ENCODE results near the gene MBD6.

The MBD6 gene, protein sequence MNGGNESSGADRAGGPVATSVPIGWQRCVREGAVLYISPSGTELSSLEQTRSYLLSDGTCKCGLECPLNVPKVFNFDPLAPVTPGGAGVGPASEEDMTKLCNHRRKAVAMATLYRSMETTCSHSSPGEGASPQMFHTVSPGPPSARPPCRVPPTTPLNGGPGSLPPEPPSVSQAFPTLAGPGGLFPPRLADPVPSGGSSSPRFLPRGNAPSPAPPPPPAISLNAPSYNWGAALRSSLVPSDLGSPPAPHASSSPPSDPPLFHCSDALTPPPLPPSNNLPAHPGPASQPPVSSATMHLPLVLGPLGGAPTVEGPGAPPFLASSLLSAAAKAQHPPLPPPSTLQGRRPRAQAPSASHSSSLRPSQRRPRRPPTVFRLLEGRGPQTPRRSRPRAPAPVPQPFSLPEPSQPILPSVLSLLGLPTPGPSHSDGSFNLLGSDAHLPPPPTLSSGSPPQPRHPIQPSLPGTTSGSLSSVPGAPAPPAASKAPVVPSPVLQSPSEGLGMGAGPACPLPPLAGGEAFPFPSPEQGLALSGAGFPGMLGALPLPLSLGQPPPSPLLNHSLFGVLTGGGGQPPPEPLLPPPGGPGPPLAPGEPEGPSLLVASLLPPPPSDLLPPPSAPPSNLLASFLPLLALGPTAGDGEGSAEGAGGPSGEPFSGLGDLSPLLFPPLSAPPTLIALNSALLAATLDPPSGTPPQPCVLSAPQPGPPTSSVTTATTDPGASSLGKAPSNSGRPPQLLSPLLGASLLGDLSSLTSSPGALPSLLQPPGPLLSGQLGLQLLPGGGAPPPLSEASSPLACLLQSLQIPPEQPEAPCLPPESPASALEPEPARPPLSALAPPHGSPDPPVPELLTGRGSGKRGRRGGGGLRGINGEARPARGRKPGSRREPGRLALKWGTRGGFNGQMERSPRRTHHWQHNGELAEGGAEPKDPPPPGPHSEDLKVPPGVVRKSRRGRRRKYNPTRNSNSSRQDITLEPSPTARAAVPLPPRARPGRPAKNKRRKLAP

DNA sequence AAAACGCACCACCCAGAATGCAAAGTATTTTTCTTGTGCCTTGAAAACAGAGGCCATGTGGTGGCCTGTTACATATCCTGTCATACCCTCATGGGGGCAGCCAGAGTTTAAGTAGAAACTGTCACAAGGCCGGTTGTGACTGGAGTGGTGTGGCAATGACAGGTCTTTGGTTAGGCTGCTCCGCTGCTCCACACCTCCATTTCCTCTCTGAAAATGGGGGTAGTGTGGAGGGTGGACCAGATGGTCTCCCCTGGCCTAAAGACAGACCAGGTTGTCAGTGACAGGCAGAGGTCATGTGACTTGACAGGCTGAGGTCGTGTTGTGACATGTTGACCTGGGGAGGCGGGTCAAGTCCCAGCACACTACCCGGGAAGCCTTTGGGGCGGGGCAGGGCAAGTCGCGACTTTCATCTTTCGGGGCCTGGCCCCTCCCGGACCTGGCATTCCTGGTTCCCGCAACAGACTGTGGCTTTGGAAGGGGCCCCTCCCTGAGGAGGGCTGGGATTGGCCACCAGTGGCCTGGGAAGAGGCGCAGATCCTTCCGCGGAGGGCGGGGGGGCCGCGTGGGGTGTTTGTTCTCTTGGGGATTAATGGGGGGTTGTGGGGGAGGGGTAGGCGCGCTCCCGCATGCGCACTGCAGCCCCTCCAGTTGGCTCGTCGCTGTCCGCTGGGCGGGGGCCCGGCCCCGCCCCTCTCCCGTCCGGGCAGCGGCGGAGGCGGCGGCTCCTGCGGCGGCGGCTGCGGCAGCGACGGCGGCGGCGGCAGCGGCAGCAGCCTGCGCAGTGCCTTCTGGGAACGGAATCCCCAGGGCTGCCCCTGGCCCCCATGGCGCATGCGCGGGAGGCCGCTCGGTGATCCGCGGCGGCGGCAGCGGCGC lies at the start of gene MBD6:
Gene MBD6, plus strand, starts transcription at position 814 of the 876 bp plus-strand sequence. CDS start 1,480 bp downstream, outside the sequence.
- H3K4me3 ChIP-seq (ENCODE audit: low read length): peak within 1 kb of the TSS; percentile 92

DNA sequence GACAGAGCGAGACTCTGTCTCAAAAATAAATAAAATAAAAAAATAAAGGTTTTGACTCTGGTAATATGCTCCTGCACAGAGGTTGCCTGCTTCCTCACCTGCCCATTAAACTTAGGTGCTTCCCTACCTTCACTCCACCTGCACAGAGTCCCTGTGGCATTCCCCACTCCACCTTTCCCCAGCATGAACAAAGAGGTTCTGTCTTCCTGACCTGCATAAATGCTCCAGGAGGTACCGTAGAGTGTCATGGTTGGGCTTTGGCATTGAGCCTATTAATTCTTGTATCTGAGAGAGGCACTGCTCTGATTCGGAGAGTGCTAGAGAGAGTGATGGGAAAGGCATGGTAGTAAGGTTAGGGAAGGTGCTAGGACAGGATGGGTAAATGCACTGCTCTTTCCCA lies 49.2 kb upstream of the MBD6 start:
- TF ChIP-seq, protein P1, sequence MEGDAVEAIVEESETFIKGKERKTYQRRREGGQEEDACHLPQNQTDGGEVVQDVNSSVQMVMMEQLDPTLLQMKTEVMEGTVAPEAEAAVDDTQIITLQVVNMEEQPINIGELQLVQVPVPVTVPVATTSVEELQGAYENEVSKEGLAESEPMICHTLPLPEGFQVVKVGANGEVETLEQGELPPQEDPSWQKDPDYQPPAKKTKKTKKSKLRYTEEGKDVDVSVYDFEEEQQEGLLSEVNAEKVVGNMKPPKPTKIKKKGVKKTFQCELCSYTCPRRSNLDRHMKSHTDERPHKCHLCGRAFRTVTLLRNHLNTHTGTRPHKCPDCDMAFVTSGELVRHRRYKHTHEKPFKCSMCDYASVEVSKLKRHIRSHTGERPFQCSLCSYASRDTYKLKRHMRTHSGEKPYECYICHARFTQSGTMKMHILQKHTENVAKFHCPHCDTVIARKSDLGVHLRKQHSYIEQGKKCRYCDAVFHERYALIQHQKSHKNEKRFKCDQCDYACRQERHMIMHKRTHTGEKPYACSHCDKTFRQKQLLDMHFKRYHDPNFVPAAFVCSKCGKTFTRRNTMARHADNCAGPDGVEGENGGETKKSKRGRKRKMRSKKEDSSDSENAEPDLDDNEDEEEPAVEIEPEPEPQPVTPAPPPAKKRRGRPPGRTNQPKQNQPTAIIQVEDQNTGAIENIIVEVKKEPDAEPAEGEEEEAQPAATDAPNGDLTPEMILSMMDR (IDR thresholded peaks at IDR 0.05; ENCODE audit: insufficient read depth, low read depth, low read length, missing control alignments): no peak
- no peak for DNase-seq (ENCODE audit: low read depth)
- no peak overlapping the region for H3K4me3 ChIP-seq (ENCODE audit: low read length)

More for the DNA sequence above, at the start of gene MBD6:
- TF ChIP-seq, protein P1 (IDR thresholded peaks at IDR 0.05; ENCODE audit: insufficient read depth, low read depth, low read length, missing control alignments): no peak
- DNase-seq (ENCODE audit: low read depth): peak; percentile 91

DNA sequence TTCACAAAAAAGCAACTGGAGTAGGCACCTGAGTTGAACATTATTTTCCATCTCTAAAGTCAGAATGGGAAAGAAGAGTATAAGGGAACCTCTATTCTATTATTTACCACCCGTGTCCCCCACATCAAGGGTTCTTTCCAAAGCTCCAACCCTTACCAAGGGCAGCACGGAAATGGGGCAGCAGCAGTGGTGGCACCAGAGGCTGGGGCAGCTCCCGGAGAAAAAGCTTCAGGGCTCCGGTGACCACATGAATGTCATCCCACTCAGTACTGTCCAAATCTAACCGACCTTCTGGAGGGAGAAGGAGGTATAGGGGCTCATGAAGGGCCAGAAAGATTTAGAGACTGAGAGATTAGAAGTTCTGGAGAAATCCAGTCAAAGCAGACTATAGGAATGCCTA lies 48.7 kb upstream of the MBD6 start:
- H3K4me3 ChIP-seq (ENCODE audit: low read length): no peak overlapping the region
- TF ChIP-seq, protein P1 (IDR thresholded peaks at IDR 0.05; ENCODE audit: insufficient read depth, low read depth, low read length, missing control alignments): no peak
- no peak for DNase-seq (ENCODE audit: low read depth)

DNA sequence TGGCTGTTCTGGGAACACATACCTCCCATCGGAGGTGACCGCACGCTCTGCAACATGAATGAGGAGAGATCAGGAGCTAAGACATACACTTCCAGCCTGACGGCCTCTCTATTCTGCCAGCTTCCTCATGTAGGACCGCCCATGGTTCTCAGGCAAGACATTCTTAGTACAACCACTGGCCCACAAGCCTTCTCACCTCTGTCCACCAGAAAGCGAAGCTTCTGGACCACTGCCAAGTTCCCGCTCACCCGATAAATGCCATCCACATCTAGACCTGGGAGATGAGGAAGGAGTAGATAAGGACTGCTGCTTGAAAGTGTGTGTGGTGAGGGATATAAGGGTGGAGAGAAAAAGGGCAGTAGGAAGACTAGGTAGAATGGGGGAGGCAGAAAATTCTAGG lies 48.2 kb upstream of the MBD6 start:
- H3K4me3 ChIP-seq (ENCODE audit: low read length): no peak overlapping the region
- TF ChIP-seq, protein P1 (IDR thresholded peaks at IDR 0.05; ENCODE audit: insufficient read depth, low read depth, low read length, missing control alignments): no peak
- DNase-seq (ENCODE audit: low read depth): no peak

DNA sequence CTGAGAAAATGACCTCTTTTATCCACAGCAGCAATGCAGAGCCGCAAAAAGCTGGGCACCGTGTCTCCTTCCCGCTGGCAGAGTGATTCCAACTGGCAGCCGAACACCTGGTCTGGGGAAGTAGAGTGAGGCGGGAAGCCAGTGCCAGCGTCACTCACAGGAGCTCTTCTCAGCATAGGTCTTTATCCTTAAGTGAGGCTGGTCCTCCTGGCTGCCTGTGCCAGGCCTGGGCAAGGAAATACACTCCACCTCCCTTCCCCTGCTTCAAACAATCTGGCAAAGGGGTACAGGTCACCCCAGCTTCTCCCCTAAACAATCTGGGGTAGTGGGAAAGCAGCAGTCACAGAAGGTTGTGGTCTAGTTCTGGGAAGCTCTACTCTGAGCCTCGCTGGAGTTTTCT lies 47.8 kb upstream of the MBD6 start:
- H3K4me3 ChIP-seq (ENCODE audit: low read length): no peak overlapping the region
- DNase-seq (ENCODE audit: low read depth): no peak
- TF ChIP-seq, protein P1 (IDR thresholded peaks at IDR 0.05; ENCODE audit: insufficient read depth, low read depth, low read length, missing control alignments): no peak

Measured in epithelial cell of esophagus (primary cell).